Stimulated activated CD4-positive, alpha-beta T cell treated with anti-CD3 and anti-CD28 coated beads, Interleukin-2, amount 100 ng/mL, for 48 hours (primary cell): ENCODE measurements around the gene CEP192.
"Not testable (repeated sequence)": the region's sequence is repeated elsewhere in the genome, so short reads cannot be mapped to it uniquely, and the experiment has no call there.

ENCODE experiments used
- DNase-seq, 2 donors: peaks; one replicate each; pipeline ENCODE4 v3.0.0-alpha.2; 2020

Gene CEP192

DNA sequence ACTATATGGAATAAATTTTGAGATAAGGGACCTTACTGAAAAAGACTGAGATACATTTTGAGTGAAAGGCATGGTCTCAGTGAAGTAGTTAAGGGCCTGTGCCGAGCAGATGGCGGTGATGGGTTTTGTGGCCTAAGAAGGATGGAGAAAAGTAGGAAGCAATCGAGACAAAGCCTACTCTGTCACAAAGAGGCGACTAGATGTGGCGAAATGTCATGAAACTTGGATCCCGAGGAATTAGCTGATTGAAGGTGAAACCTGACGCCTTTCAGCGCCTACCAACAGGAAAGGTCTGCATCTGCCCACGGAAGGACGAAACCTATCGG lies 558 bp upstream of the CEP192 start:
- DNase-seq, result no peak

DNA sequence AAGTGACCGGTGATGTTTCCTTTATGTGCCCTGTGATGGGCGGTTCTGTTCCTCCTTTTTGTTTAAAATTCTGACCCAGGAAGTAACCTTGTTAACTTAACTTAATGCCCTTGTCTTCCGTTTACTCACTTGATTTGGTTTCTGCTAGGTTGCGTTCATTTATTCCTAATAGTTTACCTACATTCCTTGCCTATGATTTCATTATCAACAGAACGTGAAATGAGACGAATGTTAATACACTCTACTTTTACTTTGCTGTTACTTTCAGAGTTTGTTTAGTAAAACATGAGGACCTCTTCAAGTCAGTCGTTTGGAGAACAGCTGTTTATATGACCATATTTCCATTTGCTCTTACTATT lies 638 bp downstream of the CEP192 start:
- no peak for DNase-seq

- DNase-seq, result no peak
Measured at GRCh38 chr18:12993439-12993838, 2.3 kb downstream of the CEP192 start.

- DNase-seq, result no peak
Measured at GRCh38 chr18:12995424-12995823, 4.3 kb downstream of the CEP192 start.

GRCh38 chr18:12995952-12996477 lies 4.9 kb downstream of the CEP192 start:
- DNase-seq, result no peak

DNA sequence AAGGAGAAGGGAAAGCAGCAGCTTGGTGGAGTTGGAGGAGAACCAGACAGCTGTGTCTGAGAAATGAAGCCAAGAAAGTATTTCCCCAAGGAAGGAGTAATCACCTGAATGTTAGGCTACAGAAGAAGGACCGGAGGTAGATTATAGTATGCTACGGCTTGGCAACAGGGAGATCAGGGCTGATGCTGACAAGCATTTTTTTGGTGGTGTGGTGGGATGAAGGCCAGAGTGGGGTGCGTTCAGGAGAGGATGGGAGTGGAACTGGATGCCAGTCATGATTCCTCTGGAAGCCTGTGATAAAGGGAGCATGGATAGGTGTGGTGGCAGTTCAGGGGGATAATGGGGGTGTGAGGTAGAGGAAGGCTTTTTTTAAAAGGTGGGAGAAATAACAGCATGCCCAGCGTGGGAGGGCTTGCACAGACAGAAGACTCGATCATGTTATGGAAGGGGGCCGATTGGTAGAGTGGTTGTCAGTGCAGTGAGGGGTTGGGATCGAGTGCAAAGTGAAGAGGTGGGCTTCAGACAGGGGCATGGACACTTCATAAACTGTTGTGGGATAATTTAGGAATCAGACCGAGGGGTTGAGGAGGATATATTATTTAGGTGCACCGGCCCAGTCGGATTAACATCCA lies 5.6 kb downstream of the CEP192 start:
- DNase-seq, result no peak

GRCh38 chr18:12997330-12997729 lies 6.2 kb downstream of the CEP192 start:
- DNase-seq, result not testable (repeated sequence)

GRCh38 chr18:12998332-12999060 lies 7.3 kb downstream of the CEP192 start:
- DNase-seq, result no peak

- DNase-seq, result no peak
Measured at GRCh38 chr18:13003466-13003896, 12.3 kb downstream of the CEP192 start.

DNA sequence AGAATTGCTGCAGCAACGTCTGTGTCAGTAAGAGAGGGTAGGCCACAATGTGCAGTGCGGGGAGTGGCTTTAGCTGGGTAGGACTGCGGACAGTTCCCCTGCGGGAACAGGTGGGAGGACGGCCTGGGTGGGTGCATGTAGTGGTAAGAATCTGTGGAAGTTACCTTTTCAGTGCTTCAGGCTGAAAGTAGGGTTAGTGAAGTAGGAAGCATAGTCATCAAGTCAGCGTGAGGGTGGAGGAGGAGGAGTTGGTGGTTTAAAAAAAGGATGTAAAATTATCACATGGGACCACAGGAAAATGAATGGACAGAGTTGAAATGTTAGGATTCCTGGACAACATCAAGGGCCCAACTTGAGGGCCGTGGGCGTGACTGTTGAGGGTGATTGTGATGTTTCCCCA lies 13.2 kb downstream of the CEP192 start:
- DNase-seq, result no peak

- DNase-seq, result no peak
Measured at GRCh38 chr18:13005289-13005688, 14.1 kb downstream of the CEP192 start.

- DNase-seq, result no peak
Measured at GRCh38 chr18:13006531-13007247, 15.5 kb downstream of the CEP192 start.

DNA sequence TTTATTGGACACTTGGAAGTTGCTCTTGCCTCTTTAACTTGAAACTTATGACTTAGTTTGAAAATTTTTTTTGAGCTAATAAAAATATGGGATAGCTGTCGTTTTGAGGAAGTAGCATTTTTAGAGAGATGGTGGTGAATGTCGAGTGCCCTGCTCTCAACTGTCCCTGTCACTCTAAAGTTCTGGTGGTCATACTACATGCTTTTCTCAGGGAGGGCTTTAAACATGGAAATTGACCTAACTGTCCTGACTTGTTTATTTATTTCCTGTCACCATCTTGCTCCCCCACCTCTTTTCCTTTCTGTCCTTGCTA lies 16.0 kb downstream of the CEP192 start:
- DNase-seq, result no peak

GRCh38 chr18:13011719-13012118 lies 20.6 kb downstream of the CEP192 start:
- DNase-seq, result no peak

DNA sequence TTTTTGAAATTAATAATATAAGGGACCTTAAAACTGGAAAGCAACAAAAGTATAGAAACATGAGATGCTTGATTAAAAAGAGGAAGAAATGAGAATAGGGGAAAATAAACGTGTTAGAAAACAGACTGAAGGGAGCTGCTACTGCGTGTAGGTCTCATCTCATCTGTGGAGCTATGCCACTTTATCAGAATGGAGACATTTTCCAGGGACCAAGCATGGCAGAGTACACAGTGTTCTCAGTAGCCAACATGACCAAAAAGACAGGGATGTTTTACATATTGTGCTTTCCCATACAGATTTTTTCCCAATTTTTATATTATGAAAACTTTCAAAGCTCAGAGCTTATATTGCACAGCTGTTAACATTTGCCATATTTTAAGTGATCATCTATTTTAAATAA lies 23.1 kb downstream of the CEP192 start:
- no peak for DNase-seq

DNA sequence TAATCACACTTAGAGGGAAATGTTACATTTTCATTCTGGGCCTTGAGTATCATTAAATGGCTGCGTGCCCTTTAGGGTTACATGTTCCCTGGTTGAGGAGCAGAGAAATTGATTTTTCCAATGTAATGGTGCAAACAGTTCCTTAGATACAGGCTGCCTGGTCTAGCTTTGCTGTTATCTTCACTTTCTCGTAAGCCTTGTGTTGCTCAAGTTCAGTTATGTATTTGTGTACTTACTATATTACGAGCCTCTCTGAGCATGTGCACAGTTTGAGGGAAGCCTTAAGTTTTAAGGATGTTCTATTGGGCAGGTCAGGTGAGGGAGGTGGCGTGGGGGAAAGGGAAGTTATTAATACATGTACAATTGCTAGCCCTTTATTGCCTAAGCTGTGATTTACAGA lies 23.7 kb downstream of the CEP192 start:
- no peak for DNase-seq

DNA sequence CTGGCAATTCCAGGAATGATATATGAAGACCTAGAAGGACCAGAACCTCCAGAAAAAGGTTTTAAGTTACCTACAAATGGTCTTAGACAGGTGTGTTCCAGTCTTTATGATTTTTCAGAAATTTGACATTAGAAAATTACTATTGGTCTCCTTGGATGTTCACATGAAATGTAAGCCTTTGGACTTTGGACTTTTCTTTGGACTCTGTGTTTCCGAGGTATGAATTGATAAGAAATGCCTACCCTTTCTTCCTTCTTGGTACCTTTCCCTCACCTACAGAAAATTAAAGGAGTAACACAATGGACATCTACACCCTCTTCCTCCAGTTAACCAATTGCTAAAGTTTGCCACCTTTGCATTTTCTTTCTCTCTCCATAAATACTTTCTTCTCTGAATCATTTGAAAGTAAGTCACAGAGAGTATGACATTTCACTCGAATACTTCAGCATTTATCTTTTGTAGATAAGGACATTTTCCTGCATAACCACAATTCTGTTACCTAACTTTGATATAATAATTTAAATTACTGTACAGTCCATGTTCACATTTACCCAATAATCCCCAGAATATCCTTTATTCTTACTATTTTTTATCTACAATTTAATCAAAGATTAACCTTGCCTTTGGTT lies 26.2 kb downstream of the CEP192 start:
- no peak for DNase-seq

- DNase-seq, result no peak
Measured at GRCh38 chr18:13018374-13018773, 27.2 kb downstream of the CEP192 start.

DNA sequence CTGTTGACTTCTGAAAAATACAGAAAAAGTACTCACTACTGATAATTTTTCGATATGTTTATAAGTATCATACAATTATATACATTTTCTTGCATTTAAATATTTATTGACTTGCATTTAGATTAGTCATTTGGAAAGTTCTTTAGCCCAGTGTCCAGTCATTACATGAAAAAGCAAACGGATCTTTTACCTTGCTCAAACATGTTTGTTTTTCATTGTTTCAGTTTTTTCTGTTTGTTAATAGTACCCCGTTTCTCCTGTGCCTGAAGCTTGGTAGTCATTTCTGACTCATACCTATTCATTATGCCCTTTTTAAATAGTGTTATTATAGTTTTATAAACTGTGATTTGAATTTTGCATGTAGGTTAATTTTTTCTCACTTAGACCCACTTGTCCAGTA lies 28.1 kb downstream of the CEP192 start:
- no peak for DNase-seq

DNA sequence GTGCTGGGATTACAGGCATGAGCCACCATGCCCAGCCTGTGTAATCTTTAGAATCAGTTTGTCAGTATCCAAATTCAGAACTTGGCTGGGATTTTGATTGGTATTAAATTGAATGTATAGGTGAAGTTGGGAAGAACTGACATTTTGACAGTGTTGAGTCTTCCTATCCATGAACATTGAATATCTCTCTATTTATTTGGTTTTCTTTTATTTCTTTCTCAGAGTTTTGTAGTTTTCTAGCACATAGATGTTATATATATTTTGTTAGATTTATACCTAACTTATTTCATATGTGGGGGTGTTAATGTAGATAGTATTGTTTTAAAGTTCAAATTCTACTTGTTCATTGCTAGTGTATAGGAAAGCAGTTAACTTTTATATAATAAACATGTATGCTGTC lies 31.5 kb downstream of the CEP192 start:
- no peak for DNase-seq

GRCh38 chr18:13025233-13025632 lies 34.1 kb downstream of the CEP192 start:
- no peak for DNase-seq

- DNase-seq, result no peak
Measured at GRCh38 chr18:13026583-13027270, 35.6 kb downstream of the CEP192 start.

GRCh38 chr18:13028869-13029268 lies 37.7 kb downstream of the CEP192 start:
- no peak for DNase-seq
